Measurements from ENCODE around the gene NECAB3. TPM values are rescaled to one million over a fixed set of nuclear protein-coding genes. Genes with fewer than 3 reads are reported as not detected.

Gene NECAB3
- total and polyA plus RNA-seq, 3 experiments from 2014 or later = 2.7 to 20.6 (median 19.0) TPM

- no peak for DNase-seq
- Mint-ChIP-seq H3K9me3 (no peaks in the 10 kb centered on the region), H3K4me1 (peaks cover 34 to 42% (median 40%) of the 10 kb centered on the region in 3 donors), H3K4me3 (peak overlapping the region; percentile 72 to 92 (median 84)), H3K36me3 (no peaks in the 10 kb centered on the region), H3K27ac (peak overlapping the region; percentile 40 to 98 (median 90)), H3K27me3 (no peaks in the 10 kb centered on the region)
- Histone ChIP-seq H3K27ac (ENCODE audit: low read depth, low read length) (peak overlapping the region; percentile 18), H3K27me3 (ENCODE audit: insufficient read depth, low read length, poor library complexity, severe bottlenecking) (no peaks in the 10 kb centered on the region), H3K9me3 (ENCODE audit: low read length) (no peaks in the 10 kb centered on the region), H3K4me3 (ENCODE audit: low read length) (peak overlapping the region; percentile 58), H3K4me1 (ENCODE audit: insufficient read depth, low read length) (peaks cover 37% of the 10 kb centered on the region), H3K36me3 (ENCODE audit: insufficient read depth, low read length) (no peaks in the 10 kb centered on the region)
- POLR2A ChIA-PET = interaction anchor here (0.5 kb wide), 1 partner anchor 34 kb away, joined by 5 read pairs; no protein-coding TSS in a partner anchor
- CTCF ChIA-PET = interaction anchor here (0.8 to 4.5 kb wide), 4 partner anchors 19 to 45 kb away, joined by 3 to 26 read pairs (median 3); partner anchors contain the start of genes ACTL10, PXMP4 and ZNF341
These were observed 12.7 kb upstream of the NECAB3 start for GRCh38 chr20:33686984-33687366.

GRCh38 chr20:33686100-33686983 is 12.1 kb upstream of the NECAB3 start, which contains the start of gene E2F1:
TSS of gene E2F1 (minus strand) at chr20:33686385. CDS start at chr20:33686264, 121 bp downstream.
- no peaks in the 10 kb centered on the region for H3K9me3 ChIP-seq (ENCODE audit: low read length)
- no peaks in the 10 kb centered on the region for H3K27me3 Mint-ChIP-seq
- H3K36me3 Mint-ChIP-seq = no peaks in the 10 kb centered on the region
- peak within 1 kb of the TSS; percentile 58 for H3K4me3 ChIP-seq (ENCODE audit: low read length)
- ChIA-PET CTCF (interaction anchor here (0.8 to 9.3 kb wide), 4 partner anchors 17 to 34 kb away, joined by 3 to 103 read pairs (median 14); partner anchors contain the start of genes ACTL10 and PXMP4), POLR2A (interaction anchor here (1.6 kb wide), 1 partner anchor 18 kb away, joined by 5 read pairs; no protein-coding TSS in a partner anchor)
- H3K27ac Mint-ChIP-seq = peak within 1 kb of the TSS; percentile 40 to 98 (median 90)
- peak within 1 kb of the TSS; percentile 43 for H3K27ac ChIP-seq (ENCODE audit: low read depth, low read length)
- no peaks in the 10 kb centered on the region for H3K36me3 ChIP-seq (ENCODE audit: insufficient read depth, low read length)
- peak; percentile 91 to 95 (median 93) for DNase-seq
- peaks cover 37% of the 10 kb centered on the region for H3K4me1 ChIP-seq (ENCODE audit: insufficient read depth, low read length)
- H3K4me3 Mint-ChIP-seq = peak within 1 kb of the TSS; percentile 77 to 92 (median 84)
- no peaks in the 10 kb centered on the region for H3K9me3 Mint-ChIP-seq
- H3K27me3 ChIP-seq (ENCODE audit: insufficient read depth, low read length, poor library complexity, severe bottlenecking) = no peaks in the 10 kb centered on the region
- peaks cover 36 to 48% (median 46%) of the 10 kb centered on the region in 3 donors for H3K4me1 Mint-ChIP-seq

GRCh38 chr20:33685328-33686099 is 11.3 kb upstream of the NECAB3 start:
- Histone ChIP-seq H3K27me3 (ENCODE audit: insufficient read depth, low read length, poor library complexity, severe bottlenecking) (no peaks in the 10 kb centered on the region), H3K9me3 (ENCODE audit: low read length) (no peaks in the 10 kb centered on the region), H3K36me3 (ENCODE audit: insufficient read depth, low read length) (no peaks in the 10 kb centered on the region), H3K4me1 (ENCODE audit: insufficient read depth, low read length) (peaks cover 33% of the 10 kb centered on the region), H3K4me3 (ENCODE audit: low read length) (peak overlapping the region; percentile 37), H3K27ac (ENCODE audit: low read depth, low read length) (peak overlapping the region; percentile 43)
- ChIA-PET POLR2A (interaction anchor here (1.1 to 1.6 kb wide), 3 partner anchors 18 to 34 kb away, joined by 4 to 5 read pairs (median 5); partner anchors contain the start of gene PXMP4), CTCF (interaction anchor here (1.7 to 9.3 kb wide), 2 partner anchors 10 to 16 kb away, joined by 10 to 103 read pairs; partner anchors contain the start of gene ACTL10)
- H3K27me3 Mint-ChIP-seq = no peaks in the 10 kb centered on the region
- peak overlapping the region in 7 of 8 donors; percentile 29 to 82 (median 69) for H3K27ac Mint-ChIP-seq
- H3K36me3 Mint-ChIP-seq = no peaks in the 10 kb centered on the region
- H3K4me1 Mint-ChIP-seq = peaks cover 37 to 54% (median 53%) of the 10 kb centered on the region in 3 donors
- H3K9me3 Mint-ChIP-seq = no peaks in the 10 kb centered on the region
- DNase-seq = peak in 3 of 5 donors; percentile 24 to 65 (median 44)
- H3K4me3 Mint-ChIP-seq = peak overlapping the region; percentile 61 to 89 (median 73)

DNA sequence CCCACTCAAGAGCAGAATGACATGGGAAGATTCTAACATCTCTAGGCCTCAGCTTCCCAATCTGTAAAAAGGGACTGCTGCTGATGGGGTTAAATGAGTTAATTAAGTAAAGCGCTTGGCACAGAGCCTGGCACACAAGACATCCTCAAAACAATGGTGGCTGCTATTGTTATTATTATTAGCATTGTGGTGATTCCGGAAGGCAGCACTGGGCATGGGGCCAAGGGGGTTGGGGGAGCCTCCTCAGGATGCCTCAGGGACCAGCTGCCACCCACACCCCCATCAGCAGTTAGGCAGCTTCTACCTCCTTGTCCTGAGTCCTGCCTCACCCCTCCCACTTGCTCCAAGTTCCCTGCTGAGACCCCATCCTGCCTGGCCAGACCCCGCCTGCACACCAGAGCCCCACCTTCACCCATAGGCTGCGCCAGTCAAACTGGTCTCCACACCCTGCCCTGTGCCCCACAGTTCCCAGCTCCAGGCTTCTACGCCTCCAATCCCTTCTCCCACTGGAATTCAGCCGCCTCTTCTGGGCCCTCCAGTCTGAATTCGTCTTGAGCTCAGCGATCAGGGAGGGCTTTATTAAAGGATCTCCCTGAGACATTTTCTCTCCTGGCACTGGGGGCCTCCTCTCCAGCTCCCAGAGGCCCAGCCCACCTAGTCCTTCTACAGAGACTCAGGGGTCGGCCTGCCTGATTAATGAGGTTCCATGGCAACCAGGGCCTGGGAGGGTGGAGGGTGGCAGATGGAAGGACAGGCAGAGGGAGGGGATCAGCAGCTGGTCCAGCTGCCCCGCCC is 10.5 kb upstream of the NECAB3 start:
- H3K4me3 ChIP-seq (ENCODE audit: low read length) = peak overlapping the region; percentile 37
- no peaks in the 10 kb centered on the region for H3K9me3 Mint-ChIP-seq
- peaks cover 34% of the 10 kb centered on the region for H3K4me1 ChIP-seq (ENCODE audit: insufficient read depth, low read length)
- no peaks in the 10 kb centered on the region for H3K36me3 ChIP-seq (ENCODE audit: insufficient read depth, low read length)
- DNase-seq = no peak
- peak overlapping the region; percentile 43 for H3K27ac ChIP-seq (ENCODE audit: low read depth, low read length)
- H3K27ac Mint-ChIP-seq = peak overlapping the region in 7 of 8 donors; percentile 17 to 88 (median 68)
- H3K36me3 Mint-ChIP-seq = no peaks in the 10 kb centered on the region
- no peaks in the 10 kb centered on the region for H3K27me3 ChIP-seq (ENCODE audit: insufficient read depth, low read length, poor library complexity, severe bottlenecking)
- no peaks in the 10 kb centered on the region for H3K27me3 Mint-ChIP-seq
- peaks cover 35 to 55% (median 52%) of the 10 kb centered on the region in 3 donors for H3K4me1 Mint-ChIP-seq
- CTCF ChIA-PET = interaction anchor here (0.6 to 9.3 kb wide), 3 partner anchors 9 to 21 kb away, joined by 3 to 103 read pairs (median 10); partner anchors contain the start of gene ACTL10
- no peaks in the 10 kb centered on the region for H3K9me3 ChIP-seq (ENCODE audit: low read length)
- POLR2A ChIA-PET = interaction anchor here (1.1 to 1.6 kb wide), 3 partner anchors 17 to 35 kb away, joined by 4 to 5 read pairs (median 5); partner anchors contain the start of gene PXMP4
- H3K4me3 Mint-ChIP-seq = peak overlapping the region; percentile 61 to 89 (median 73)

DNA sequence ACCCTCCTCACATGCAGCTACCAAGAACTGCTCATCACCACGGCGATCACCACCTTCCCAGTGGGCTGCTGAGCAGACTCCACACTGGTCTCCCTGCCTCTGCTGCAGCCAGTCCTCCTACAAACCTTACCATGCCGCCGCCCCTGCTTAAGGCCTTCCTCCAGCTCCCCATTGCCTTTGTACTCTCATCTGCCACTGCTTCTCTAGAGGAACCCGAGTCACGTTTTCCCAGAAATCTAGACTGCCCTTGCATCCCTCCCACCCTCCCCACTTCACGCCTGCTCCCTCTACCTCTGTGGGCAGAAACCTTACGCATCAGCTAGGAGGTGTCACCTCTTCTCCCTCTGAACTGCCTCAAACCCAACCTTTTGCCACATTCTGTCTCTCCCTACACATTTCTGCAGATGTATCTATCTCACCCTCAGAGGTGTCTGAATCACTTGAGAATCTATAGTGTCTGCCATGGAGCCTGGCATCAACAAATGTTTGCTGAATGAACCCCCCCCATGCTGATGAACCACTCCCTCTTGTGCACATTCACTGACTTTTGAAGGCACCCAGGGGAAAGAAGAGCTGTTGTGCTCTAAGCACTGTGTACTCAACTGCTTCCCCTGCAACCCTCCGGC is 7.6 kb upstream of the NECAB3 start:
- ChIA-PET POLR2A (no interaction called here), CTCF (interaction anchor here (1.8 to 9.3 kb wide), 2 partner anchors 13 to 38 kb away, joined by 5 to 103 read pairs; partner anchors contain the start of genes ACTL10 and PXMP4)
- peak overlapping the region in 1 of 7 donors; percentile 63 for H3K4me3 Mint-ChIP-seq
- H3K36me3 Mint-ChIP-seq = no peaks in the 10 kb centered on the region
- no peaks in the 10 kb centered on the region for H3K9me3 ChIP-seq (ENCODE audit: low read length)
- no peaks in the 10 kb centered on the region for H3K27me3 Mint-ChIP-seq
- H3K4me3 ChIP-seq (ENCODE audit: low read length) = no peak overlapping the region
- no peak for DNase-seq
- no peaks in the 10 kb centered on the region for H3K9me3 Mint-ChIP-seq
- peak overlapping the region in 4 of 8 donors; percentile 4 to 87 (median 36) for H3K27ac Mint-ChIP-seq
- no peaks in the 10 kb centered on the region for H3K36me3 ChIP-seq (ENCODE audit: insufficient read depth, low read length)
- H3K4me1 ChIP-seq (ENCODE audit: insufficient read depth, low read length) = peaks cover 44% of the 10 kb centered on the region
- no peak overlapping the region for H3K27ac ChIP-seq (ENCODE audit: low read depth, low read length)
- H3K4me1 Mint-ChIP-seq = peaks cover 33 to 57% (median 52%) of the 10 kb centered on the region in 3 donors
- no peaks in the 10 kb centered on the region for H3K27me3 ChIP-seq (ENCODE audit: insufficient read depth, low read length, poor library complexity, severe bottlenecking)

GRCh38 chr20:33681288-33681687 is 7.1 kb upstream of the NECAB3 start:
- Histone ChIP-seq H3K4me3 (ENCODE audit: low read length) (no peak overlapping the region), H3K27ac (ENCODE audit: low read depth, low read length) (no peak overlapping the region), H3K36me3 (ENCODE audit: insufficient read depth, low read length) (no peaks in the 10 kb centered on the region), H3K27me3 (ENCODE audit: insufficient read depth, low read length, poor library complexity, severe bottlenecking) (no peaks in the 10 kb centered on the region), H3K9me3 (ENCODE audit: low read length) (no peaks in the 10 kb centered on the region), H3K4me1 (ENCODE audit: insufficient read depth, low read length) (peaks cover 41% of the 10 kb centered on the region)
- Mint-ChIP-seq H3K4me1 (peaks cover 29 to 53% (median 47%) of the 10 kb centered on the region in 3 donors), H3K36me3 (no peaks in the 10 kb centered on the region), H3K4me3 (peak overlapping the region in 1 of 7 donors; percentile 12), H3K27ac (peak overlapping the region in 2 of 8 donors; percentile 30 to 43), H3K9me3 (no peaks in the 10 kb centered on the region), H3K27me3 (no peaks in the 10 kb centered on the region)
- ChIA-PET POLR2A (no interaction called here), CTCF (interaction anchor here (0.6 to 9.3 kb wide), 4 partner anchors 12 to 232 kb away, joined by 3 to 103 read pairs (median 4); partner anchors contain the start of genes ACTL10, PXMP4 and ZNF341)
- DNase-seq = no peak

All from CD8-positive, alpha-beta memory T cell (primary cell).